ENCODE results near the gene SNED1. TPM values are rescaled to one million over a fixed set of nuclear protein-coding genes. Genes with fewer than 3 reads are reported as not detected.

SNED1 gene
- total RNA-seq, 1 donor from 2014 or later: 0.11 TPM

DNA sequence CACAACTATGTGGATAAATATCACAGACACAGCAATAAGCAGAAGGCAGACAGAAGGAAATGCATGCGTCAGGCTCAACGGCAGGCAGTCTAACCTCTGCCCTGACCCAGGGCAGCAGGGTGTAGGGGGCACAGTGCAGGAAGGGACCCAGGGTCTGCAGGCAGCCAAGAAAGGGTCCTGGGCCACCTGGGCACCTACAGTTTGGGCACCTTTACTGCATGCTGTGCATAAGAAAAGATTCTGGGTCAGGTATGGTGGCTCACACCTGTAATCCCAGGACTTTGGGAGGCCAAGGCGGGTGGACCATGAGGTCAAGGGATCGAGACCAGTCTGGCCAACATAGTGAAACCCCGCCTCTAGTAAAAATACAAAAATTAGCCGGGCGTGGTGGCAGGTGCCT lies 133.1 kb downstream of the SNED1 start:
- H3K9me3 ChIP-seq (ENCODE audit: low read depth): no peaks in the 10 kb centered on the region
- H3K36me3 Mint-ChIP-seq: peaks cover 7% of the 10 kb centered on the region

DNA sequence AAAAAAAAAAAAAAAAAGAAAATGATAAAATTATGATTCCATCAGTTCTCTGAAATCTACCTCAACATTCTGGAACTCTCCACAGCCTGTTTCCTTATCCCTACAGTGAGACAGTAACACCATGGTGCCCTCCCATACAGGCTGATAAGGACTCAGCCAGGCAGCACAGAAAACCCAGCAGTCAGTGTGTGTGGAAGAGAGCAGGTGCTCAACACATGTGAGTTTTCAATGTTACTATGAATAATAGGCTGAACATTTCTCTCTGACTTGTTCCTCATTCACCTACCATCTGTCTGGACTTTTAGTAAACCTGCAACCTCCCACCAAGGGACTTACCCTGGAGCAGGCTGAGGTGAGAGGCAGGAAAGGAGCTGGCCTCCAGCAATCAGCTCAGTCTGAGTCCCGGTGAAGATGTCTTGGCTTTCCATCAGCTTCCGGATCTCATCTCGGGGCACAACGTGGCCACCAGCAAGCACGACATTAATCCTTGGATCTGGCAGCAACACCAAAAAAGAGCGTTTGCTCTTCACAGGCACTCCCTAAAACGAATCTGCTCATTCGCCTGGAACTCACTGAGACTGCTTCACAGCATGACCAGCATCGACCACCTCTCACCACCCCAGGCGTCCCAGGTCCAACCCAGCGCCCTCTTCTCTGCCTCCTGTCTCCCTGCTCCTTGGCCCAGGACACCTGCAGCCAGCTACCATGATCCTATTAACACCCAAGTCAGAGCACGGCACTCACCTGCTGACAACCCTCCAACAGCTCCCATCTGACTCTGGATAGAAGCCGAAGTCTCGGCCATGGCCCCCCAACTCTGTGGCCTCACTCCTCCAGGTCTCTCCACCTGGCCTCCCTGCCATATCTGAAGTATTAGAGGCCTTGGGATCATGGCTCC lies 134.4 kb downstream of the SNED1 start:
- no peak for TF ChIP-seq EZH2phosphoT487 (IDR thresholded peaks at IDR 0.05)
- TF ChIP-seq EZH2 (IDR thresholded peaks at IDR 0.05): no peak
- TF ChIP-seq, protein P1, sequence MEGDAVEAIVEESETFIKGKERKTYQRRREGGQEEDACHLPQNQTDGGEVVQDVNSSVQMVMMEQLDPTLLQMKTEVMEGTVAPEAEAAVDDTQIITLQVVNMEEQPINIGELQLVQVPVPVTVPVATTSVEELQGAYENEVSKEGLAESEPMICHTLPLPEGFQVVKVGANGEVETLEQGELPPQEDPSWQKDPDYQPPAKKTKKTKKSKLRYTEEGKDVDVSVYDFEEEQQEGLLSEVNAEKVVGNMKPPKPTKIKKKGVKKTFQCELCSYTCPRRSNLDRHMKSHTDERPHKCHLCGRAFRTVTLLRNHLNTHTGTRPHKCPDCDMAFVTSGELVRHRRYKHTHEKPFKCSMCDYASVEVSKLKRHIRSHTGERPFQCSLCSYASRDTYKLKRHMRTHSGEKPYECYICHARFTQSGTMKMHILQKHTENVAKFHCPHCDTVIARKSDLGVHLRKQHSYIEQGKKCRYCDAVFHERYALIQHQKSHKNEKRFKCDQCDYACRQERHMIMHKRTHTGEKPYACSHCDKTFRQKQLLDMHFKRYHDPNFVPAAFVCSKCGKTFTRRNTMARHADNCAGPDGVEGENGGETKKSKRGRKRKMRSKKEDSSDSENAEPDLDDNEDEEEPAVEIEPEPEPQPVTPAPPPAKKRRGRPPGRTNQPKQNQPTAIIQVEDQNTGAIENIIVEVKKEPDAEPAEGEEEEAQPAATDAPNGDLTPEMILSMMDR (IDR thresholded peaks at IDR 0.05): no peak
- H3K4me1 ChIP-seq: no peaks in the 10 kb centered on the region
- H3K4me2 ChIP-seq: no peak overlapping the region
- no peak for DNase-seq (ENCODE audit: low spot score)
- H3K27ac ChIP-seq: no peak overlapping the region
- no peaks in the 10 kb centered on the region for H3K9me3 ChIP-seq (ENCODE audit: low read depth)
- H3K36me3 Mint-ChIP-seq: peaks cover 7% of the 10 kb centered on the region
- no peaks in the 10 kb centered on the region for H3F3A ChIP-seq (ENCODE audit: low read depth)
- no peaks in the 10 kb centered on the region for H4K20me1 ChIP-seq (ENCODE audit: low read depth)
- H3K27me3 Mint-ChIP-seq (ENCODE audit: insufficient read depth, low read depth): no peaks in the 10 kb centered on the region
- no peak overlapping the region for H2AFZ ChIP-seq (replicated peaks)
- H3K27ac Mint-ChIP-seq: no peak overlapping the region
- no peaks in the 10 kb centered on the region for H3K36me3 ChIP-seq
- no peaks in the 10 kb centered on the region for H3K79me2 ChIP-seq (ENCODE audit: low read depth)
- H3K4me3 Mint-ChIP-seq: no peak overlapping the region
- H3K9ac ChIP-seq: no peak overlapping the region
- H3K4me3 ChIP-seq: no peak overlapping the region
- H3K4me1 Mint-ChIP-seq: no peaks in the 10 kb centered on the region
- no peaks in the 10 kb centered on the region for H3K27me3 ChIP-seq
- no peaks in the 10 kb centered on the region for H3K9me3 Mint-ChIP-seq

More for the DNA sequence above, 133.1 kb downstream of the SNED1 start:
- H3K4me1 Mint-ChIP-seq: no peaks in the 10 kb centered on the region
- Histone ChIP-seq H3K4me2 (no peak overlapping the region), H3K4me1 (no peaks in the 10 kb centered on the region), H3K27ac (no peak overlapping the region), H4K20me1 (ENCODE audit: low read depth) (no peaks in the 10 kb centered on the region), H3K4me3 (no peak overlapping the region), H3K27me3 (no peaks in the 10 kb centered on the region), H3F3A (ENCODE audit: low read depth) (no peaks in the 10 kb centered on the region), H2AFZ (replicated peaks) (no peak overlapping the region), H3K36me3 (no peaks in the 10 kb centered on the region), H3K79me2 (ENCODE audit: low read depth) (no peaks in the 10 kb centered on the region), H3K9ac (no peak overlapping the region)
- no peaks in the 10 kb centered on the region for H3K27me3 Mint-ChIP-seq (ENCODE audit: insufficient read depth, low read depth)
- H3K27ac Mint-ChIP-seq: no peak overlapping the region
- DNase-seq (ENCODE audit: low spot score): no peak
- TF ChIP-seq, protein P1 (IDR thresholded peaks at IDR 0.05): no peak
- TF ChIP-seq EZH2 (IDR thresholded peaks at IDR 0.05) (no peak), EZH2phosphoT487 (IDR thresholded peaks at IDR 0.05) (no peak)
- no peaks in the 10 kb centered on the region for H3K9me3 Mint-ChIP-seq
- H3K4me3 Mint-ChIP-seq: no peak overlapping the region

DNA sequence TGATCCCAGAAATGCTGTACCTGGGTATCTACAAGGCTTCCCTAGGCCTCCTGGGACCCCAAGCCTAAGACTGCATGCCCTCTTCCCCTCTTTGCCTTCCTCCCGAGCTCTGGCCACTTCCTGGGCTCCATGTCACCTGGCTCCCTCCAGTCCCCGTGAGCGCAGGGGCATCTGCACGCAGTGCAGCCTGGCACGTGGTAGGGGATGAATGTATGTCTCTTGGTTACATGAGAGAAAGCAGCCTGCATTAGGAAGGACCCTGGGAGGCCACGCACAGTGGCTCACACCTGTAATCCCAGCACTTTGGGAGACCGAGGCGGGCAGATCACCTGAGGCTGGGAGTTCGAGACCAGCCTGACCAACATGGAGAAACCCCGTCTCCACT lies 135.0 kb downstream of the SNED1 start:
- H3K9me3 Mint-ChIP-seq: no peaks in the 10 kb centered on the region
- H3K4me1 ChIP-seq: no peaks in the 10 kb centered on the region
- no peak overlapping the region for H3K27ac Mint-ChIP-seq
- H3K79me2 ChIP-seq (ENCODE audit: low read depth): no peaks in the 10 kb centered on the region
- no peak for TF ChIP-seq EZH2phosphoT487 (IDR thresholded peaks at IDR 0.05)
- TF ChIP-seq, protein P1 (IDR thresholded peaks at IDR 0.05): no peak
- no peak for TF ChIP-seq EZH2 (IDR thresholded peaks at IDR 0.05)
- no peak overlapping the region for H2AFZ ChIP-seq (replicated peaks)
- no peaks in the 10 kb centered on the region for H3K27me3 ChIP-seq
- no peak overlapping the region for H3K9ac ChIP-seq
- H3K9me3 ChIP-seq (ENCODE audit: low read depth): no peaks in the 10 kb centered on the region
- H3K36me3 Mint-ChIP-seq: peaks cover 7% of the 10 kb centered on the region
- H3K4me2 ChIP-seq: no peak overlapping the region
- no peaks in the 10 kb centered on the region for H3F3A ChIP-seq (ENCODE audit: low read depth)
- no peak overlapping the region for H3K27ac ChIP-seq
- no peaks in the 10 kb centered on the region for H4K20me1 ChIP-seq (ENCODE audit: low read depth)
- H3K4me3 Mint-ChIP-seq: no peak overlapping the region
- no peaks in the 10 kb centered on the region for H3K36me3 ChIP-seq
- no peaks in the 10 kb centered on the region for H3K27me3 Mint-ChIP-seq (ENCODE audit: insufficient read depth, low read depth)
- H3K4me3 ChIP-seq: no peak overlapping the region
- no peaks in the 10 kb centered on the region for H3K4me1 Mint-ChIP-seq
- DNase-seq (ENCODE audit: low spot score): no peak
